HUDEP-2 (cell line): ENCODE measurements around the gene PTPRA.

Source experiments
- DNase-seq, 76 experiments: peaks; one replicate each; lab custom pipeline; 2025; ENCODE audit not compliant: unreplicated experiment in 76 of 76; lab: John Stamatoyannopoulos, UW

Gene PTPRA

GRCh38 chr20:3085571-3086072 lies 212.3 kb downstream of the PTPRA start:
- DNase-seq: no peak

DNA sequence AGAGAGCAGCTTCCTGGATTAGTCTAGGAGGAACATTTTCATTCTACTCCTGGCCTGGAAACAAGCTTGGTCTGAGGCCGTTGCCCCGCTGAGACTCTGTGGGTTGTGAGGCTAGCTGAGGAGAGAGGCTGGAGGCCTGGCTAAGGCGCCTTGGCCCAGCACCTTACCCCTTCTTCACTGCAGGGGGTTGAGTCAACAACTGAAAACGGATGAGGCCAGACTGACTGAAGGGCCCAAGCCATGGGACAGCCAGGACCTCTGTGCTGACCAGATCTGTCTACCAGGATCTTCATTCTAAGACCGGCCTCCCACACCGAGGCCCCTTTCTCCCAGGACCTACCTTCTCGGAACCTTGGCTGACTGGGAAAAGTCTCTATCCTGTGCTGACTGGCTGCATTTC lies 214.8 kb downstream of the PTPRA start:
- DNase-seq: no peak
